Measurements from ENCODE around the gene DPM1. TPM values are rescaled to one million over a fixed set of nuclear protein-coding genes. Genes with fewer than 3 reads are reported as not detected.
A peak's percentile ranks its signal among the peaks of the same experiment; 100 is the strongest.

Gene DPM1
- total RNA-seq, 1 donor from 2014 or later: 43.9 TPM

DNA sequence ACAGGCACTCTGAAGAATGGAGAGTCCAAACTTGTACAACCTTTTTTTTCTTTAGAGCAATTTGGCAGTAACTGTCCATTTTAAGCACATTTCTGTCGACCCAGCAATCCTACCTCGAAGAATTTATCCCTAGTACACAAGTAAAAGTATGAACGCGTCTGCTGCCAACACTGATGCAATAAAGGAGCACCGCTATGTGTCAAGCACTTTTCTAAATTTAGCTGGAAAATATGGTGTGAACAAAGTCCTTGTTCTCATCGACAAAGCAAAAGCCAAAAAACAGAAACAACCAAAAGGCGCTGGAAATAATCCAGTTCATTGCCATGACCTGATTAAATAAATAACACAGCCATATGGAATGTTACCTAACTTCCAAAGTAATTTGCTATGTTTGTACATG is 1.1 kb downstream of the DPM1 start:
- TF ChIP-seq, protein P1, sequence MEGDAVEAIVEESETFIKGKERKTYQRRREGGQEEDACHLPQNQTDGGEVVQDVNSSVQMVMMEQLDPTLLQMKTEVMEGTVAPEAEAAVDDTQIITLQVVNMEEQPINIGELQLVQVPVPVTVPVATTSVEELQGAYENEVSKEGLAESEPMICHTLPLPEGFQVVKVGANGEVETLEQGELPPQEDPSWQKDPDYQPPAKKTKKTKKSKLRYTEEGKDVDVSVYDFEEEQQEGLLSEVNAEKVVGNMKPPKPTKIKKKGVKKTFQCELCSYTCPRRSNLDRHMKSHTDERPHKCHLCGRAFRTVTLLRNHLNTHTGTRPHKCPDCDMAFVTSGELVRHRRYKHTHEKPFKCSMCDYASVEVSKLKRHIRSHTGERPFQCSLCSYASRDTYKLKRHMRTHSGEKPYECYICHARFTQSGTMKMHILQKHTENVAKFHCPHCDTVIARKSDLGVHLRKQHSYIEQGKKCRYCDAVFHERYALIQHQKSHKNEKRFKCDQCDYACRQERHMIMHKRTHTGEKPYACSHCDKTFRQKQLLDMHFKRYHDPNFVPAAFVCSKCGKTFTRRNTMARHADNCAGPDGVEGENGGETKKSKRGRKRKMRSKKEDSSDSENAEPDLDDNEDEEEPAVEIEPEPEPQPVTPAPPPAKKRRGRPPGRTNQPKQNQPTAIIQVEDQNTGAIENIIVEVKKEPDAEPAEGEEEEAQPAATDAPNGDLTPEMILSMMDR (IDR thresholded peaks at IDR 0.05; ENCODE audit: unreplicated experiment): no peak
- no peak for DNase-seq (ENCODE audit: low spot score, unreplicated experiment)
- H3K4me3 Mint-ChIP-seq (ENCODE audit: low read depth): peak overlapping the region; percentile 99
- peaks cover 9% of the 10 kb centered on the region for H3K36me3 Mint-ChIP-seq (ENCODE audit: insufficient read depth)
- H3K27me3 Mint-ChIP-seq: no peaks in the 10 kb centered on the region
- H3K9me3 Mint-ChIP-seq (ENCODE audit: low read depth): peaks cover 3% of the 10 kb centered on the region
- peaks cover 26% of the 10 kb centered on the region for H3K4me1 Mint-ChIP-seq (ENCODE audit: low read depth)
- peak overlapping the region; percentile 100 for H3K27ac Mint-ChIP-seq

DNA sequence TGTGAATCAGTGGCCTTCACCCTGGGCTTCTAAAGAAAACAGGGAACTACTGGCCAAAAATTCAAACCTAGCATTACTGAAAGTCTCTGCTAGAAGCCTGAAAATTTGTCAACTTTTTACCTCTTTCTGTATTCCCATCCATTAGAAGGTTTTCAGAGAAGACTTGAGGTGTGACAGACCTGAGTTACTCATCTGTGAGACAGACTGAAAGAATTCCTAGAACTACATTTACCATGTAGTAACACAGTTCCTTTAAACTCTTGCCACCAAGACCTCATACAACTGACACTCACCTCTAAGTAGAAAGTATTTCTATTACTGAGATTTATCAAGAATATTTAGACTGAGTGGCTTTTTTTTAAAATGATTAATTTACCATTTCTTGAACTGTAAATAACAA is 4.5 kb downstream of the DPM1 start:
- Mint-ChIP-seq H3K4me3 (ENCODE audit: low read depth) (no peak overlapping the region), H3K27me3 (no peaks in the 10 kb centered on the region), H3K4me1 (ENCODE audit: low read depth) (peaks cover 14% of the 10 kb centered on the region), H3K27ac (no peak overlapping the region), H3K36me3 (ENCODE audit: insufficient read depth) (peaks cover 11% of the 10 kb centered on the region), H3K9me3 (ENCODE audit: low read depth) (no peaks in the 10 kb centered on the region)
- TF ChIP-seq, protein P1 (IDR thresholded peaks at IDR 0.05; ENCODE audit: unreplicated experiment): no peak
- DNase-seq (ENCODE audit: low spot score, unreplicated experiment): no peak

DNA sequence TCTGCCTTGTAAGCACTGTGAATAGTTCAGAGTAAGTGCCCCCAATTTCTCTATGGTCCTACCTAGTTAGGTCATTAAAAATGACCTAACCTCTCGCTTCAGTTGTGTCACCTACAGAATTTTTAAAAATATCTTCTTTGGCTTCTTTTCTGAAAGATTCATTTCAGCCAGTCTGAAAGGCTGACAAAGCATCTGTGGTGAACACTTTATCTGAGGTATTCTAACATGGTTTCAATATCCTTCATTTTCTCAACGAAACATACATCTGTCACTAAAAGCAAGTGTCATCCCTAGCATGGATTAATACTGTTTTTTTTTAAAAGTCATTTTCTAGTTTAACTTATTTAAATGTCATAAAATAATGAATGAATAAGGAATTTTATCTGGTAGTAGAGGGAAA is 5.1 kb downstream of the DPM1 start:
- H3K4me1 Mint-ChIP-seq (ENCODE audit: low read depth): peaks cover 12% of the 10 kb centered on the region
- H3K36me3 Mint-ChIP-seq (ENCODE audit: insufficient read depth): peaks cover 12% of the 10 kb centered on the region
- DNase-seq (ENCODE audit: low spot score, unreplicated experiment): no peak
- no peak overlapping the region for H3K4me3 Mint-ChIP-seq (ENCODE audit: low read depth)
- TF ChIP-seq, protein P1 (IDR thresholded peaks at IDR 0.05; ENCODE audit: unreplicated experiment): no peak
- H3K27me3 Mint-ChIP-seq: no peaks in the 10 kb centered on the region
- no peak overlapping the region for H3K27ac Mint-ChIP-seq
- no peaks in the 10 kb centered on the region for H3K9me3 Mint-ChIP-seq (ENCODE audit: low read depth)

DNA sequence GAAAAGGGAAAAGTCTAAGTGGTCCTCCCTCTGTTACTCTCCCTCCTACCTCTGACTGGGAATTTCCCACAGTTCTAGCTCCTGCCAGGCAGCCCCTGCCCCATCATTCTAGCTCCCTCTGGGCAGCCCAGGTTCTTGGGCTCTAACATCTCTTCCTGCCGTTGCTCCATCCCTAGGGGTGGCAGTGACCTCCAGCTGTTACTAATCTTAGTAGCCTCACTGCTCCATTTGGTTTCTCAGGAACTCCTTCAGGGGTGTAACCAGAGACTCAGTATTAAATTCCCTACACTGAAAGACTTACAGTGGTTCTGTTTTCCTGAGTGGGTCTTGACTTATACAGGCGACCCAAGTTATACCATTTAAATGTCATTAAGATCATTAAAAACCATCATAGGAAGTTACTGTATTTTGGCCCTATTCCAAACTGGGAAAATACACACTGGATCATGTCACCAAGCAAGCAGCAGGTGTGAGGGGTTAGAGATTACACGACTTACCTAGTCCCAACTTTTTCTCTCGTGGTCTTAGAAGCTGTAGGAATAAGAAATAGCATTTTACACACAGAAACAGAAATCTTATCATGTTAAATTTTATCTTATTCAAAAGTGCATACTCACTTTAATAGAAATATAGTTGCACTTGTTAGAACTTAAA is 10.1 kb downstream of the DPM1 start:
- no peaks in the 10 kb centered on the region for H3K27me3 Mint-ChIP-seq
- no peak overlapping the region for H3K27ac Mint-ChIP-seq
- H3K4me3 Mint-ChIP-seq (ENCODE audit: low read depth): no peak overlapping the region

DNA sequence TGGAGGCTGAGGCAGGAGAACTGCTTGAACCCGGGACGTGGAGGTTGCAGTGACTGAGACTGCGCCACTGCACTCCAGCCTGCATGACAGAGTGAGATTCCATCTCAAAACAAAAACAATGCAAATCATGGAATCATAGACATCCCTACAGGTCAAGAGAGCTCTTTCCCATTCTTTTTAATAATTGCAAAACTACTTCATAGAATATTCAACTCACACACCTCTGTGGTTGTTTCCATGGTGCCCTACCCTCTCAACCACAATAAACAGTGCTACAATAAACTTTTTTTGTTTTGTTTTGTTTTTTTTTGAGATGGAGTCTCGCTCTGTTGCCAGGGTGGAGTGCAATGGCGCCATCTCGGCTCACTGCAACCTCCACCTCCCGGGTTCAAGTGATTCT is 15.3 kb downstream of the DPM1 start:
- Mint-ChIP-seq H3K9me3 (ENCODE audit: low read depth) (no peaks in the 10 kb centered on the region), H3K36me3 (ENCODE audit: insufficient read depth) (peaks cover 13% of the 10 kb centered on the region), H3K27me3 (no peaks in the 10 kb centered on the region), H3K4me3 (ENCODE audit: low read depth) (no peak overlapping the region), H3K4me1 (ENCODE audit: low read depth) (no peaks in the 10 kb centered on the region), H3K27ac (no peak overlapping the region)
- TF ChIP-seq, protein P1 (IDR thresholded peaks at IDR 0.05; ENCODE audit: unreplicated experiment): no peak
- no peak for DNase-seq (ENCODE audit: low spot score, unreplicated experiment)

More for the DNA sequence above, 10.1 kb downstream of the DPM1 start:
- H3K36me3 Mint-ChIP-seq (ENCODE audit: insufficient read depth): peaks cover 18% of the 10 kb centered on the region
- H3K9me3 Mint-ChIP-seq (ENCODE audit: low read depth): no peaks in the 10 kb centered on the region
- DNase-seq (ENCODE audit: low spot score, unreplicated experiment): no peak
- TF ChIP-seq, protein P1 (IDR thresholded peaks at IDR 0.05; ENCODE audit: unreplicated experiment): no peak
- no peaks in the 10 kb centered on the region for H3K4me1 Mint-ChIP-seq (ENCODE audit: low read depth)
